Stimulated activated memory B cell treated with anti-CD40 and anti-IgM and Interleukin-4, amounts not matched to agents 10 μg/mL and 1 μg/mL and 100 μg/mL, for 72 hours (primary cell): Measurements from ENCODE around the gene LHFPL6.

ENCODE experiments used
- ATAC-seq: fragments of 150-1000 bp; cut with Tn5 transposase; 2 replicates; pipeline ENCODE4 v1.10.0; 2021
- H3K27ac Mint-ChIP-seq: one replicate; pipeline ENCODE4 v1.8.0; 2022; ENCODE audit warnings: mild to moderate bottlenecking, mixed read lengths
- H3K27me3 Mint-ChIP-seq: one replicate; pipeline ENCODE4 v1.8.0; 2022; ENCODE audit warnings: mixed read lengths
- H3K36me3 Mint-ChIP-seq: one replicate; pipeline ENCODE4 v1.8.0; 2022; ENCODE audit warnings: mixed read lengths
- H3K4me1 Mint-ChIP-seq: one replicate; pipeline ENCODE4 v1.8.0; 2022; ENCODE audit warnings: mixed read lengths
- H3K4me3 Mint-ChIP-seq: one replicate; pipeline ENCODE4 v1.8.0; 2022; ENCODE audit warnings: mild to moderate bottlenecking, moderate library complexity, mixed read lengths
- H3K9me3 Mint-ChIP-seq: one replicate; pipeline ENCODE4 v1.8.0; 2022; ENCODE audit warnings: mixed read lengths

The LHFPL6 gene

GRCh38 chr13:39522329-39522728 lies 80.7 kb downstream of the LHFPL6 start:
- H3K4me3 Mint-ChIP-seq, result no peak overlapping the region

GRCh38 chr13:39521701-39522100 lies 81.3 kb downstream of the LHFPL6 start:
- Mint-ChIP-seq H3K36me3 (no peaks in the 10 kb centered on the region), H3K4me1 (no peaks in the 10 kb centered on the region), H3K27ac (no peak overlapping the region), H3K4me3 (no peak overlapping the region), H3K27me3 (peaks cover 16% of the 10 kb centered on the region), H3K9me3 (no peaks in the 10 kb centered on the region)
- ATAC-seq, result no peak

More at GRCh38 chr13:39522329-39522728, 80.7 kb downstream of the LHFPL6 start:
- no peak overlapping the region for H3K27ac Mint-ChIP-seq
- H3K36me3 Mint-ChIP-seq, result no peaks in the 10 kb centered on the region
- H3K4me1 Mint-ChIP-seq, result no peaks in the 10 kb centered on the region
- no peaks in the 10 kb centered on the region for H3K9me3 Mint-ChIP-seq
- H3K27me3 Mint-ChIP-seq, result peaks cover 16% of the 10 kb centered on the region
- ATAC-seq, result no peak

DNA sequence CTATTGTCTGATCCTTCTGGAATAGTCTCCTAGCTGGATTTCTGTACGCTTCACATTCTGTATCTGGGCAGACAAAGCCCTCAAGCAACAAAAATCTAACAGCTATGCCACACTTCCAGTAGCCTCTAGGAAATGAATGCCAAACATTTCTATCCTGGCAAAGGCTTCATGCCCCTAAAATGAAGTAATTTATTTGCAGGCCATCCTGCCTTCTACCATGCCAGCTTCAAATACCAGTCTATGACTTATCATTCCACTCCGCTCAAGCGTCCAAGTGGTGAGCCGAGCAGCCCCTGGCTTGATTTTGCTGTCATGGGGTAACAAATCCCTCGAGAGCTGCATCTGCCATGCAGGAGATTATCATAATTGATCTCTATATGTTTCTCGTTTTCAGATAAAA lies 86.9 kb downstream of the LHFPL6 start:
- Mint-ChIP-seq H3K4me3 (no peak overlapping the region), H3K4me1 (no peaks in the 10 kb centered on the region), H3K27me3 (no peaks in the 10 kb centered on the region), H3K36me3 (no peaks in the 10 kb centered on the region), H3K27ac (no peak overlapping the region), H3K9me3 (no peaks in the 10 kb centered on the region)
- ATAC-seq, result no peak

DNA sequence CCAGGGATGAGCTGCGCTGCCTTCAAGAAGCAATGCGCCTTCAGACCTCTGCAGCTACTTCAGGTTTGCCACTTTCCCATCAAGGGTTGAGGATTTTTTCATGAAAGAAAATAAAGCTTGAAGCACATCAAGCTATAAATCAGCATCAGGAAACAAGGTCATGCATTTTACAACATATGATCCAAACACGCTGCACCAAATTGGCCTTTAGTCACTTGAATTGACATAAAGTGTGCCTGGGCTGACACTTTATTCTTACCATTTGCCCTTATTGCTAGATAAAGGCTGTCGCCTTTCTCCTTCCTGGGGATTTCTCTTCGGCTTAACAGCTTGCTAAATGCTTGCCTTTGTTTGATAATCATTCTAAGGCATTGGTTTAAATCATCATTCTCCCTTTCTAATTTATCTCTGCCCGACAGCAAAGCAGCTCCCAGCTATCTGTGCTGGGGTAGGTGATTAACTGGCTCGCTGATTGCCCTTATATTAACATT lies 87.7 kb downstream of the LHFPL6 start:
- H3K9me3 Mint-ChIP-seq, result no peaks in the 10 kb centered on the region
- H3K36me3 Mint-ChIP-seq, result no peaks in the 10 kb centered on the region
- H3K27ac Mint-ChIP-seq, result no peak overlapping the region
- H3K4me3 Mint-ChIP-seq, result no peak overlapping the region
- H3K4me1 Mint-ChIP-seq, result no peaks in the 10 kb centered on the region
- no peaks in the 10 kb centered on the region for H3K27me3 Mint-ChIP-seq
- no peak for ATAC-seq

- ATAC-seq, result no peak
- no peak overlapping the region for H3K4me3 Mint-ChIP-seq
- peaks cover 3% of the 10 kb centered on the region for H3K9me3 Mint-ChIP-seq
- H3K27ac Mint-ChIP-seq, result no peak overlapping the region
- no peaks in the 10 kb centered on the region for H3K36me3 Mint-ChIP-seq
- H3K27me3 Mint-ChIP-seq, result no peaks in the 10 kb centered on the region
- H3K4me1 Mint-ChIP-seq, result no peaks in the 10 kb centered on the region
Measured at GRCh38 chr13:39512687-39513086, 90.3 kb downstream of the LHFPL6 start.

DNA sequence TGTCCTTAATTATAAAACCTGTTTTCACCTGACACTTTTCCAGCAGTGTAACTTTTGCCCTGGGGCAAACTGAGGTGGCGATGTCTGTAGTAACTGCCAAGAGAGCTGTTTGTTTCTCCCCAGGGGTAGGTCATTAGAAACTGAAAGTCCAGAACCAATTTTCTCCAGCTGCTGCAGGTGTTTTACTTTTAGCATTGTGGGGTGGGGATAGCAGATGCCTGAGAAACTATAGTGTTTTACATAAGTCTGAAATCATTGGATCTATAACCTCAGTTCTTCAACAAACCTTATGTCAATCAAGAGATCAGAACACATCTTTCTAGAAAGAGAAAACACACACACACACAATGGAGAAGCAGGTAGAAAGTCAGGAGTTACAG lies 92.7 kb downstream of the LHFPL6 start:
- Mint-ChIP-seq H3K27ac (no peak overlapping the region), H3K4me3 (no peak overlapping the region), H3K4me1 (no peaks in the 10 kb centered on the region), H3K9me3 (peaks cover 3% of the 10 kb centered on the region), H3K36me3 (no peaks in the 10 kb centered on the region), H3K27me3 (peaks cover under 1% of the 10 kb centered on the region)
- ATAC-seq, result no peak

DNA sequence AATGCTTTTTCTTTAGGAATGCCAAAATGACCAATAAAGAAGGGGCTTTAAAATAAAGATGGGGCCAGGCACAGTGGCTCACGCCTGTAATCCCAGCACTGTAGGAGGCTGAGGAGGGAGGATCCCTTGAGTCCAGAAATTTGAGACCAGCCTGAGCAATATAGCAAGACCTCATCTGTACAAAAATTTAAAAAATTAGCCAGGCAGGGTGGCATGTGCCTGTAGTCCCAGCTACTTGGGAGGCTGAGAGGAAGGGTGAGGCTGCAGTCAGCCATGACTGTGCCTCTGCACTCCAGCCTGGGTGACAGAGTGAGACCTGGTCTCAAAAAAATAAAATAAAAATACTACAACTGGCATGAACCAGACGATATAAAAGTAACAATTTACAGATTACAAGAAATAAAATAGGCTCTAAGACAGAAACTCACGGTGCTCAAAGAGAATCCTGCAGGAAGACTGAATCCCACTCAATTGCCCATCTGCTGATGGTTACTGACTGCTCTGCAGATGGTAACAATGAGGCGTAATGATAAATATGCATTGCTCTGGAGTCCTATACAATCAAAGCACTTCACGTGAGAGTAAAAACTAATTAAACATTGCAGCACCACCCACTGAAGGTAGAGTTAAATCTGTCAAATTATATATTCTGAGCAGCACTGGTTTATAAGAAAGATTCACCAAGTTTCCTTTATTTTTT lies 93.2 kb downstream of the LHFPL6 start:
- Mint-ChIP-seq H3K27ac (no peak overlapping the region), H3K27me3 (peaks cover 6% of the 10 kb centered on the region), H3K36me3 (no peaks in the 10 kb centered on the region), H3K4me1 (no peaks in the 10 kb centered on the region), H3K4me3 (no peak overlapping the region), H3K9me3 (peaks cover 3% of the 10 kb centered on the region)
- no peak for ATAC-seq

- Mint-ChIP-seq H3K4me1 (no peaks in the 10 kb centered on the region), H3K27ac (no peak overlapping the region), H3K9me3 (peaks cover 3% of the 10 kb centered on the region), H3K27me3 (peaks cover 9% of the 10 kb centered on the region), H3K4me3 (no peak overlapping the region), H3K36me3 (no peaks in the 10 kb centered on the region)
- ATAC-seq, result no peak
Measured at GRCh38 chr13:39506559-39507390, 96.2 kb downstream of the LHFPL6 start.

- Mint-ChIP-seq H3K36me3 (no peaks in the 10 kb centered on the region), H3K27ac (no peak overlapping the region), H3K4me1 (no peaks in the 10 kb centered on the region), H3K4me3 (no peak overlapping the region), H3K9me3 (peaks cover 3% of the 10 kb centered on the region), H3K27me3 (peaks cover 12% of the 10 kb centered on the region)
- no peak for ATAC-seq
Measured at GRCh38 chr13:39505151-39505550, 97.8 kb downstream of the LHFPL6 start.

DNA sequence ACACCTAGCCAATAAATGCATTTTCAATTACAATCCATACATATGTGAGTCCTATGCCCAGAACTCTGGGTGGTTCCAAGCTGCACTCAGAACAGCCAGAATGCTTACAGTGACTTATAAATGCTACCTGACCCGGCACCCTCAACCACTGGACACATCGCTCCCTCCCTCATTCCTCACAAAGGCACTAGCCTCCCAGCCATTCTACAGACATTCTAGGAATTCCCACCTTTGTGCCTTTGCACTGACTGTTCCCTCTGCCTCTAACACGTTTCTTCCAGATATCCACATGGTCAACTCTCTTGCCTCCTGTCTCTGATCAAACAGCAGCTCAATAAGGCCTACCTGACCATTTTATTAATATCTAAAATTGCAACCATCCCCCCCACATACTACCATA lies 99.9 kb downstream of the LHFPL6 start:
- Mint-ChIP-seq H3K36me3 (no peaks in the 10 kb centered on the region), H3K27me3 (peaks cover 19% of the 10 kb centered on the region), H3K4me1 (no peaks in the 10 kb centered on the region), H3K27ac (no peak overlapping the region), H3K4me3 (no peak overlapping the region), H3K9me3 (no peaks in the 10 kb centered on the region)
- ATAC-seq, result no peak

GRCh38 chr13:39501702-39502324 lies 101.2 kb downstream of the LHFPL6 start:
- no peaks in the 10 kb centered on the region for H3K36me3 Mint-ChIP-seq
- no peak overlapping the region for H3K4me3 Mint-ChIP-seq

GRCh38 chr13:39499604-39500003 lies 103.4 kb downstream of the LHFPL6 start:
- Mint-ChIP-seq H3K9me3 (no peaks in the 10 kb centered on the region), H3K27me3 (peaks cover 11% of the 10 kb centered on the region), H3K4me3 (no peak overlapping the region), H3K36me3 (no peaks in the 10 kb centered on the region), H3K4me1 (no peaks in the 10 kb centered on the region), H3K27ac (no peak overlapping the region)
- no peak for ATAC-seq

More at GRCh38 chr13:39501702-39502324, 101.2 kb downstream of the LHFPL6 start:
- H3K27me3 Mint-ChIP-seq, result peaks cover 19% of the 10 kb centered on the region
- no peak for ATAC-seq
- H3K4me1 Mint-ChIP-seq, result no peaks in the 10 kb centered on the region
- H3K27ac Mint-ChIP-seq, result no peak overlapping the region
- H3K9me3 Mint-ChIP-seq, result no peaks in the 10 kb centered on the region

GRCh38 chr13:39498471-39499114 lies 104.4 kb downstream of the LHFPL6 start:
- ATAC-seq, result no peak
- Mint-ChIP-seq H3K27ac (no peak overlapping the region), H3K27me3 (peaks cover 10% of the 10 kb centered on the region), H3K36me3 (no peaks in the 10 kb centered on the region), H3K9me3 (no peaks in the 10 kb centered on the region), H3K4me1 (no peaks in the 10 kb centered on the region), H3K4me3 (no peak overlapping the region)

DNA sequence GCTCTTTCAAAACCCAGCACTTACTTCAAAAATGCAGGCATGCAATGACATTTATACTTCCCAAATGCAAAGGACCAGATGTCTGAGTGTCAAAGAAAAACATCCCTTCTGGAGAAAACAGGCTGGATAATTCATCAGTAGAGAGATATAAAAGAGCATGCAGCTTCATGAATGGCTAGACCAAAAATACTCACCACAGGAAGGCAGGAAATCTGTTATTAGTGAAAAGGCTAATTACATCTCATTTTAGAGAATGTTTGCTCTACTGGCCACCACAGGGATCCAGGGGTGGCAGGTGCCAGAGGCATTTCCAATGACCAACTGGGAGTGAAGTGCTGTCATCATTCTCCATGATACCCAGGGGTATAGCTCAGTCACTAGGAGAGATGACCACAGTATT lies 106.5 kb downstream of the LHFPL6 start:
- H3K4me1 Mint-ChIP-seq, result no peaks in the 10 kb centered on the region
- H3K4me3 Mint-ChIP-seq, result no peak overlapping the region
- no peaks in the 10 kb centered on the region for H3K9me3 Mint-ChIP-seq
- H3K36me3 Mint-ChIP-seq, result no peaks in the 10 kb centered on the region
- peaks cover 10% of the 10 kb centered on the region for H3K27me3 Mint-ChIP-seq
- H3K27ac Mint-ChIP-seq, result no peak overlapping the region
- no peak for ATAC-seq

DNA sequence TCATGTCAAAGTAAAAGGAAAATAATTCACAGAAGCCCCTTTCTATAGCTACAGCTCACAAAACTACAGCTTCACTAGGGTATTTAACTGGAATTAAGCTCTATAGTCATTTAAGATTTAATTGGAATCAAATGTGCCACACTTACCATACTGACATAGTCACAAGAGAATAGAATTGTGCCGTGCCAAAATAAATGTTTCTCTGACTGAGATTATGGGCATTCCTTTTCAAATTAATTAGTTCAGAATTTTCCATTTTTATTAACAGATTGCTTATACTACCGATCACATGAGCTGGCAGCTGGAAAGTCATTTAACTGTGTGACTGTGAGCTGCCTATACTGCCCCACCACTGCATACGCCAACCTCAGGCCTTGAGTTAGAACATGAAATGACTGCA lies 108.4 kb downstream of the LHFPL6 start:
- Mint-ChIP-seq H3K27me3 (peaks cover 2% of the 10 kb centered on the region), H3K4me3 (no peak overlapping the region), H3K9me3 (no peaks in the 10 kb centered on the region), H3K27ac (no peak overlapping the region), H3K4me1 (no peaks in the 10 kb centered on the region), H3K36me3 (no peaks in the 10 kb centered on the region)
- no peak for ATAC-seq
